ENCODE measurements around the gene CTNS.
A peak's percentile ranks its signal among the peaks of the same experiment; 100 is the strongest.

Gene CTNS

DNA sequence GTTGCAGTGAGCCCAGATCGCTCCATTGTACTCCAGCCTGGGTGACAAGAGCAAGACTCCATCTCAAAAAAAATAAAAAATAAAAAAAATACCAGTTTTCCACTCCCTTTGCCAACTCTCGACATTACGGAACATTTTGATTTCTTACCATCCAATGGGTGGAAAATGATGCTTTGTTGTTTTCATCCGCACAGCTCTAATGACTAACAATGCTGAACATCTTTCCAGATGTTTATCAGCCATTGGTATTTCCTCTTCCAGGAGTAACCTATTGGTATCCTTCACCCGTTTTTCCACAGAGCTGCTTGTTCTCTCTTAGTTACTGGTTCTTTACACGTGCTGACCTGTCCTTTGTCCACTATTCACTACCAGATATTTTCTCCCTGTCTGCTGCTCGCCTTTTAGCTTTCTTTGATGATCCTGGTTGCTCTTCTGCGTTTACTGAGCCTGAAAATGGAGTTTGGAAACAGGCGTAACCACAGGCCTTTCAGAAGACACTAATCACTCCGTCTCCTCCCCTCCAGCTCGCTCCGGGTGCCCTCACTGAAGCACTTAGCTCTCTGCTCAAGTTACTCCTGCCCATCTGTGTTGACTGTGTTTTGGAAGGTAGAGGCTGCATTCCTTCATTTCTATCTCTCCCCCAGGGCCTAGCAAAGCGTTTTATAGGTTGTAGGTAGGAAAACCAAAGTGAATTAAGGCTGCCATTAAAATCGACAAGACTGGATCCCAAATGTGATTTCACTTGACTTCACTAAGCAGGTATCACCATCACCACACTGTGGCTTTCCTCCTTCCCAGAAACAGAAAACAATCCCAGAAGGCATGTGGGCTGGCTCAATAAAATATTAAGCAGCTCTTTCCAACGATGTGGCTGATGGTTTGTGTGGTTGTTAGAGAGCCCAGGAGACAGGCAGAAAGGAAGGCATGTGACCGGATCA is 9.5 kb upstream of the CTNS start:
- DNase-seq (ENCODE audit: low spot score), result no peak

DNA sequence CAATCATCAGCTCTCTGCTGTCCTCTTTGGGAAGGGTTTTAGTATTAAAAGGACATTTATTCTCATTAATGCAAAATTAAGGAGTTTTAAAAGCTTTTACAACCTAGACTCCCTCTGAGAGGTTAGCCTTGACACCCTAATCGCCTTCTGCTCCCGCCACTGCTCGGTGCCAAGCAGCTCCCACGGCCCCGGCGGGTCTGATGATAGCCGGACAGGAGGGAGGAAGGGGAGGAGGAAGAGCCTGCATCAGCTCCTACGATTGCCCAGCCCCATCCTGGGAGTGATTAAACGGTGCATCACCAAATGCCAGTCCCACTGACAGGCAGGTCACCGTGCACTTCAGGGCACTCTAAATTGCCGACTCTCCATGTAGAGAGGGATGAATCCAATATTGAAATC is 8.8 kb upstream of the CTNS start:
- no peak for DNase-seq (ENCODE audit: low spot score)

DNA sequence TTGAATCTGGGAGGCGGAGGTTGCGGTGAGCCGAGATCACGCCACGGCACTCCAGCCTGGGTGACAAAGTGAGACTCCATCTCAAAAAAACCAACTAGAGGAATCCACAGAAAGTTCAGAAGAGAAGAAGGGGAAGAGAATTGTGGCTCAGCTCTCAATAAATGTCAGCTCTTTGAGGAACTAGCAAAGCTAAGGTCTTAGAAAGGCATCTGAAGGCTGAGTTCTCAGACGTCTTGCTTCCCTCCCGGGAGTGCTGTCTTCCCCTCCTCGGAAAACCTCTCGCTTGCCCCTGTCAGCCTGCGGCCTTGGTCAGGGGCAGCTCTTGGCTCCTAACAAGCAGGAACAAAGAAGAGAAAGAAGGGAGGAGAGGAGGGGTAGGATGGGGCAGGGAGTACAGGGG is 5.8 kb upstream of the CTNS start:
- no peak for DNase-seq (ENCODE audit: low spot score)

DNA sequence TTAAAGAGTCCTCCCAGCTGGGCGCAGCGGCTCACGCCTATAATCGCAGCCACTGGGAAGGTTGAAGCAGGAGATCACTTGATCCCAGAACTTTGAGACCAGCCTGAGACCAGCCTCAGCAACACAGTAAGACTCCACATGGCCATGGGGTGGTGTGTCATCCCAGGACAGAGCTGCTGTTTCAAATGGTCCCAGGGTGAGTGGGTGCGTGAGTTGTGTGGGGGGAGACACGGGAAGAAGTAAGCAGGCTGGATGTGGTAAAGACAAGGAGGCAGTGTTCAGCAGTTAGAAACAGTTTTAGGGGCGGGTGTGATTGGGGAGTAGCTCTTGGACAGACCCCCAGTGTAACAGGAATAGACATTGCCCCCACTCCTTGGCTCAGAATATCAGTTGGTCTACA is 4.3 kb upstream of the CTNS start:
- DNase-seq (ENCODE audit: low spot score), result no peak

DNA sequence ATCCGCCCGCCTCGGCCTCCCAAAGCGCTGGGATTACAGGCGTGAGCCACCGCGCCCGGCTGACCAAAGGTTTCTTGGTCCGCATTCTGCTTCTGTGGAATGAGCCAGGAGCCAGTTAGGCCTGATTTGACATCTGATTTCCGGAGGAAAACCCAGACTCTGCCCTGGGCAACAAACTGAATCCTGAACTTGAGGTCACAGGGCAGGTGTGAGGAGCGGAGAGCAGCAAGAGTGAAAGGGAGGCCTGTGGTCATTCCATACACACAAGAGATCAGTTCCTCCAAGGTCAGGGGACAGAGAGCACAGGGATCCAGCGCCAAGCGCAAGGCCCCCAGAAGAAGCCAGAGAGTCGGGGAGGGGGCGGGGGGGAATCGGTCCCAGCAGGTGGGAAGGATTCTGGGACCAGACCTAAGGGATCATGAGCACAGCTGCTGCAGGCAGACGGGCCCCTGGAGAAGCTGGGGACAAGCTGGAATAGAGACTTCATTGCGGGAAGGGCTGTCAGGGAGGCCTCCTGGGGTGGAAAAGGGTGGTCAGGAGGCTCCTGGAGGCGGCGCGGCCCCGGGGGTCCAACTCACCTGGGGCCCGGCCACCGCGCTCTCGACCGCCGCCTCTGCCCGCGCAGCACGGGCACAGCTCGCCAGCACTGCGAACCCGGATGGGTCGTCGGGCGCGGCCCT is 946 bp upstream of the CTNS start:
- no peak for DNase-seq (ENCODE audit: low spot score)

DNA sequence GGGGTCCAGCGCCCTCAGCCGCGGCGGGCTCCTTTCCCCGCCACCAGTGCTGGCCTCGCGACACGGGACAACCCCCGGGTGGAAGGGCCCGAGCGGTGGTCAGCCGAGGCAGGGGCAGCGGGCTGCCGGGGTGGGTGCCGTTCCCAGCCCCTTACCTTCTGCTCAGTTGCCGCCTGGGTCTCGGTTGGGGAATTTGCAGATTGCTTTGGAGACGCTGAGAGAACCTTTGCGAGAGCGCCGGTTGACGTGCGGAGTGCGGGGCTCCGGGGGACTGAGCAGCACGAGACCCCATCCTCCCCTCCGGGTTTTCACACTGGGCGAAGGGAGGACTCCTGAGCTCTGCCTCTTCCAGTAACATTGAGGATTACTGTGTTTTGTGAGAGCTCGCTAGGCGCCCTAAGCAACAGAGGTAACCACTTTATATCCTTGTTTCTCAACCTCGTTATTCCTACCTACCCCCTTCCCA is 381 bp downstream of the CTNS start:
- DNase-seq (ENCODE audit: low spot score), result peak; percentile 42

DNA sequence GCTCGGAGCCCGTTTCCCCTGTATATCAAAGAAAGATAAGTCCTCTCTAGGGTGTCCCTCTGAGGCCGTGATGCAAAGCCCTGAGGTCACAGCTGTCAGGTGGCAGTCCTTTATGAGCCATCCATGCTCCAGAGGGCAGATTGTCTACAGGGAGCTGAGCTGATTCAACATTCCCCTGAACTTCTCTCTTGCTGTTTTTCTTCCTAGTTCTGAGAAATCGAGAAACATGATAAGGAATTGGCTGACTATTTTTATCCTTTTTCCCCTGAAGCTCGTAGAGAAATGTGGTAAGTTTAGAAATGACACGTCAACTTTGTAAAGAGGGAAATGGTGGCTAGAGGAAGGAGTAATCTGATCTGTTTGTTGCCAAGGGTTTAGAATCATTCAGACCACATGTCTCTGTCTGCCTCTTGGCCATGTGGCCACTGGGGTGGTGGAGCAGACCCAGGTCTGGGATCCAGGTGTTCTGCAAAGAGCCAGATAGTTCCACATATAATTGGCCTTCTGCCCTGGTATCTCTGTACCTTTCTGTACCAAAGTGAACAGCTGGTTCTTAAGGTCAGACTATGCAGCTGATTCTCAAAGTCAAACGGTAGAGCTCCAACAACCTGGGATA is 3.5 kb downstream of the CTNS start:
- no peak for DNase-seq (ENCODE audit: low spot score)

DNA sequence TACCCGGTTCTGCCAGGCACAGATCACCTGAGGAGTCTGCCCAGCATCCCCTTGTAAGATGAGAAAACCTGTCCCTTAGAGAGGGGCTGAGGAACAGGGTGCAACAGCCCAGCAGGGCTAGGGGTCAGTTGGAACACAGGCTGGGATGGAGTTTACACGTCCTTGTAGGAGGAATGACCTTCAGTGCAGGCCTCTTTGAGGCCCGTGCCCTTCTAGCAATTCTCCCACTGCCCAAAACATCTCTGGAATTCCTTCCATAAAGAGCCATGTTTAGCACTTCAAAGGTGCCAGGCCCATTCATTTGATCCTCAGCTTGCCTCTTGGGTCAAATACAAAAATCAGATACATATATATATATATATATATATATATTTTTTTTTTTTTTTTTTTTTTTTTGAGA is 4.5 kb downstream of the CTNS start:
- no peak for DNase-seq (ENCODE audit: low spot score)

DNA sequence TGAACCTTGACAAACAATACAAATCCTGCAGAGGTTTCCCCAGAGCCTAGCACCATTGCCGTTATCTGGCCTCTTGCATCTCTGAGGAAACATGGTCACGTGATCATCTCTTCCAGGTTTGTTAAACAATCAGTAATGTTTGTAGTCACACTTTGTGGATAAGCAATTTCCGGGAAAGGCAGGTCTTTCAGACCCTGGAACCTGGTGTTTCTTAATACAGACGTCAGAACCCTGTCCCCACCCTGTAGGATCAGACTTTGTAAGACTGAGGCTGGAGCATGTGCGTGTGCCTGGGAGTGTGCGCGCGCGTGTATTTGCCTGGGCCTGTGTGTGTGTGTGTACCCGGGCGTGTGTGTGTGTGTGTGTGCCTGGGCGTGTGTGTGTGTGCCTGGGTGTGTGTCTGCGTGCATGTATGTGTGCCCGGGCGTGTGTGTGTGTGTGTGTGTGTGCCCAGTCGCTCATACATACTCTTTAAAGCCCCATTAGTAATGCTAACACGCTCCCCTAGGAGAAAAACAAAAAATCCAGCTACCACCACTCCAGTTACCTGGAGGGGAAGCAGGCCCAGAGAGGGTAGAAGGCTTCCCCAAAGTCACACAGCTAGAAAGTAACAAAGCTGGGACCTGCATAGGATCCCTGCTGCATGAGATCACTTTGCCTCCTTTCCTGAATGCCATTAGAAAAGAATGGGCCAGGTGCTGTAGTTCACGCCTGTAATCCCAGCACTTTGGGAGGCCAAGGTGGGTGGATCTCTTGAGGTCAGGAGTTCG is 5.3 kb downstream of the CTNS start:
- DNase-seq (ENCODE audit: low spot score), result no peak

DNA sequence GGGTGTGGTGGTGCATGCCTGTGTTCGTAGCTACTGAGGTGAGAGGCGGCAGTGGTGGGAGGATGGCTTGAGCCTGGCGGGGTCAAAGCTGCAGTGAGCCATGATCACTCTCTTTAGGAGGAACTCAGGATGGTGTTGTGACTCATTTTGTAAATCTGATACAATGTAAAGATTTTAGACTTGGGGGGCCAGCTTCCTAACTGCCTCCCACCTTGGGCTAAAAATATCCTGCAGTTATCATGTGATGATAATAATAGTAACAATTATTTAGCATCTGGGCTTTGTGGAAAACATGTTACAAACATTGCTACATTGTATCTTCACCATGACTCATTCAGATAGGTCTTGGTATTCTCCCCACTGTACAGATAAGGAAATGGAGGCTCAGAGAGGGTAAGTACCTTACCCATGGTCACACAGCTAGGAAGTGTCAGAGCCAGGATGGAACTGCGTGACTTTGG is 7.4 kb downstream of the CTNS start:
- no peak for DNase-seq (ENCODE audit: low spot score)

DNA sequence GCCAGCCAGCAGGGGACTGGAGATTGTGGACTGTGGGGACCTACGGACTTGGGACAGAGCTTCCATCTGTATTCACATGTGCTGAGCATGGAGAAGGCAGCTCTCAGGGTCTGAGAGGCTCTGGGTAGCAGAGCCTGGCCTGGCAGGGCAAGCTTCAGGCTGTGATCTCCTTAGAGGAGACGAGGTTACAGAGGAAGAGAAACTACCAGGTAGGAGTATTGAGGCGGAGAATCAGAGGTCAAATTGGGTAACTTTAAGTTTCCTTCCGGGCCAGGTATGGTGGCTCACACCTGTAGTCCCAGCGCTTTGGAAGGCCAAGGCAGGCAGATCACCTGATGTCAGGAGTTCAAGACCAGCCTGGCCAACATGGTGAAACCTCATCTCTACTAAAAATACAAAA is 8.8 kb downstream of the CTNS start:
- DNase-seq (ENCODE audit: low spot score), result no peak

DNA sequence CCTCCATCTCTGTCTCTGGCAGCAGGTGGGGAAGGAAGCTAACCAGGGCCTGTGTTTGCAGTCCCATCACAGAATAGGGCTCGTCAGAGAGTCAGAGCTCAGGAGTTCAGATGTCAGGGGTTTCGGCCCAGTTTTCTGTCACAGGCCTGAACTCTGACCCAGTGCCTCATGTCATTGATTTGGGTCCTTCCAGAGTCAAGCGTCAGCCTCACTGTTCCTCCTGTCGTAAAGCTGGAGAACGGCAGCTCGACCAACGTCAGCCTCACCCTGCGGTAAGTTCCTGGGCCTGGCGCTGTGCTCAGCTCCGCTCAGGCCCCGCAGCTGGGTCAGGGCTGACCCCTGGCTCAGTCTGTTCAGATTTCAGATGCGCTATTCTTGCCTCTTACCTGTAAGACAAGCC is 10.7 kb downstream of the CTNS start:
- DNase-seq (ENCODE audit: low spot score), result no peak

DNA sequence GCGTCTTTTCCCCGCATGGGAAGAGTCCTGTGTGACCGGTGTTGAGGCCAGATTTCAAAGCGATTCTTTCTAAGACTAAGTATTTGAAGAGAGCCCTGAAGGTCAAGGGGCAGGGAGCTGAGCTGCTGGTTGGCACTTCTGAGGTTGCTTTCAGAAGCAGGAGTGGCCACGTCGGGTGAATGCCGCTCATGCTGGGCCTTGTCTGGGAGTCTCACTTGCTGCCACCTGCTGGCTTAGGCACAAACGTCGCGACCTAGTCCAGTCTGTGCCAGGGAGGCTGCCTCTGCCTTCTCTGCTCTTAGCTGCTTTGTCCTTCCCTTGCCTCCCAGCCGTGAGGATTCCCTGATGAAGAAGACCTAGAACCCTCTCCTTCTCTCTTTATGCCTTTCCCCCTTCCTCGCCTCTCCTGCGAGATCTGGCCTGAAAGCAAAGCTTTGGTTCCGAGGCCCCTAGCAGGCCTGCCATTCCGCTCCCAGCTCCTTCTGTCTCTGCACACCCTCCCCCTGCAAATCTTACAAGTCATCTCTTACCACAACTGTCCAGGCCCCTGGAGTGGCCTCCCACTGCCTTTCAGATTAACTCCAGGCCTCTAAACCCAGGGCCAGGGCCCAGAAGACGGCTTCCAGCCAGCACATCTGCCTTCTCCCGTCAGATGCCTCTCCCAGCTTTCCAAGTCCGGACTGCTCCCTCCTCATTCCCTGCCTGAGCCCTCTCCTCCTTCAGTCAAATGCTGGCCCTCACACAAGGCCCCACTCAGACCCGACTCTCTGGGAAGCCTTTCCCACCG is 11.4 kb downstream of the CTNS start:
- DNase-seq (ENCODE audit: low spot score), result peak; percentile 81

DNA sequence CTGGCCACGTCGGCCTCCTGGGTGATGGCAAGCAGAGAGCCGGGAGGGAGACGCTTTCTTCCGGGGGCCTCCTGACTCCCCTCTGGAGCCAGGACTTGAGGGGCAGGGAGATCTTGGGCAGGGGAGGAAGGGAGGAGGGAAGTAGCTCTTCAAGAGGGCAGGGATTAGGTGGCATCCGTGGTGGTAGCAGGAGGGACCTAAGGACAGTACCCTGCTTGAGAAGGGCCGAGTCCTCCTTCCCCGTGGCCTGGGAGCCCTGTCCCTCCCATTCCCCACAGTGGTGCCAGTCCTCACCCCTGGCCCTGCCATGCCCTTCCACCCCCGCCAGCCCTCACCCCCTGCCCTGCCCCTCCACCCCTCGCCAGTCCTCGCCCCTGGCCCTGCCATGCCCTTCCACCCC is 19.2 kb downstream of the CTNS start:
- DNase-seq (ENCODE audit: low spot score), result no peak

DNA sequence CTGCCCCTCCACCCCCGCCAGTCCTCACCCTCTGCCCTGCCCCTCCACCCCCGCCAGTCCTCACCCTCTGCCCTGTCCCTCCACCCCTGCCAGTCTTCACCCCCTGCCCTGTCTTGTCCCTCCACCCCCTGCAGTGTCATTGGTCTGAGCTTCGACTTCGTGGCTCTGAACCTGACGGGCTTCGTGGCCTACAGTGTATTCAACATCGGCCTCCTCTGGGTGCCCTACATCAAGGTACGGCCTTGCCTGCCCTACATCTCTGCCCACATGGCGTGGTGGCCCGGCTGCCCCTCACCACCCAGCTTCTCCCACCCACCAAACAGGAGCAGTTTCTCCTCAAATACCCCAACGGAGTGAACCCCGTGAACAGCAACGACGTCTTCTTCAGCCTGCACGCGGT is 19.8 kb downstream of the CTNS start:
- no peak for DNase-seq (ENCODE audit: low spot score)

DNA sequence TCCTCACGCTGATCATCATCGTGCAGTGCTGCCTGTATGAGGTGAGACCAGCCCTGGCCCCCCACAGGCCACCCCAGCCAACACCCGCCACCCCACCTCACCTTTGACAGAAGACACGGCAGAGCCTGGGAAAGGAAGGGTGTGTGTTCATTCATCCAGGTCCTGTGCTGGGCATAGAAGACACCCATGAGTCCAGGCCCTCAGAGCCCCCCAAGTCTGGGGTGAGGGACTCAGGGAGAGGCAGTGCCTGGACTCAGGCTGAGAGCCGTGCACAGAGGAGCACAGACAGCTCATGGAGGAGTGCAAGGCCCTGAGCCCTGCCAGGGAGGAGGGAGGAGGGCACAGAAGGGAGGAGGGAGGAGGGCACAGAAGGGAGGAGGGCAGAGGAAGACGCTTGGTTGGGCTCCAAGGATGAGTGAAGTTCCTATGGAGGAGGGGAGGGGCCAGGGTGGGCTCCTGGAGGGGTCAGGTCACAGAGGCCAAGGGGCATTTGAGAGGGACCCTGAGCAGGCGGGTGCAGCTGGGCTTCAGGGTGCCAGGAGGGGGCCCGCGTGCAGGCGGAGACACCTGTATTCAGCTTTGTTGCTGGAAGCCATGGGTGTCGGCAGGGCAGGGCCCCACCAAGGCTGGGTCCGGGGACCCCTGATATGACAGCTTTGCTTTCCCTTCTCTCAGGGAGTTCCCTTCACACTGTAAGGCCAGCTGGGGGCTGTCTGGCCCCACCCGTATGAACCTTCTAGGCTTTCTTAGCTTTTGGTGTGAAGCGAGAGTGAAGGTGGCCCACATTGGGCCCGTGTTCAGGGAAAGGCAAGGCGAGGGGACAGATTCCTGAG is 20.4 kb downstream of the CTNS start:
- DNase-seq (ENCODE audit: low spot score), result no peak

DNA sequence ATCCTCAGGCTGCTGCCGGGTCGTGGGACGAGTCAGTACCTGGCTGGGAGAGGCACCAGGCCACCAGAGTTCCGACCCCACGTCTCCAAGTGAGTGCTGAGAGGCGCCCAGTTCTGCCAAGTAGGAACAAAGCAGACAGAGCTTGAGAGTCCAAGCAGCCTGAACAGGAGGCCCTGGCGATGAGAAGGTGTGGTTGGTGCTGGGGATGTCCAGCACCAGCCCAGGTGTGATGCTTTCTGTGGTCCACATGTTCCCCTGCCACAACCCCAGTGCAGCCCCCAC is 21.0 kb downstream of the CTNS start:
- no peak for DNase-seq (ENCODE audit: low spot score)

DNA sequence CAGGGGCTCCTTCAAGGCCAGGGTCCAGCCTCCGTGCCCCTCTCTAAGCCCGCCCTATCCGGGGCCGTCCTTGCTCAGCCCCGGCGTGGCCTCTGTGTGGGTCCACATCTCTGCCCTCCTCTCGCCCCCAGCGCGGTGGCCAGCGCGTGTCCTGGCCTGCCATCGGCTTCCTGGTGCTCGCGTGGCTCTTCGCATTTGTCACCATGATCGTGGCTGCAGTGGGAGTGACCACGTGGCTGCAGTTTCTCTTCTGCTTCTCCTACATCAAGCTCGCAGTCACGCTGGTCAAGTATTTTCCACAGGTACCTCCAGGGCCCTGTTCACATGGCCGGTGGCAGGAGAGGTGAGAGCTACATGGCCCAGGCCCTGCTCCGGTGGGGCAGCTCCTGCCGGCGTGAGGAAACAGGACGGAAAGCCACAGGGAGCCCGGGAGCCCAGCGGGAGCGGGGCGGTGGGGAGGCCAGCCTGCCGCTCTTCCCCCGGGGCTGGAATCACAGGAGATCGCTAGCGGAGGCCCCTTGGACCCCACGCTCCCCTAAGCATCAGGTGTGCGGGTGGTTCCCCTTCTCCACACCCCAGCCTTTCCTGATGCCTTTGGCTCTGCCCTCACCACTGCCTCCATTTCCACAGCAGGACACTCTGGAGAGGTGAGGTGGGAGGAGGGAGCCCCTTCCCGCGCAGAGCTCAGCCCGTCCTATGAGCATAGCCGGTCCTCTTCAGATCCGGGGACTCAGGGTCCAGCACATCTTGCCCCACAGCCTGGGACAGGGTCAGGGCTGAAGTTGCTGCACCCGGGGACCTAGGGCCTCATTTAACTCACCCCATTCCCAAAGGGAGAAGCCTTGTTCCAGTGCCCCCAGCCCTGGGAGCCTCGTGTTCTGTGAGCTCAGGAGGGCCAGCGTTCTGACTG is 21.6 kb downstream of the CTNS start:
- DNase-seq (ENCODE audit: low spot score), result no peak

DNA sequence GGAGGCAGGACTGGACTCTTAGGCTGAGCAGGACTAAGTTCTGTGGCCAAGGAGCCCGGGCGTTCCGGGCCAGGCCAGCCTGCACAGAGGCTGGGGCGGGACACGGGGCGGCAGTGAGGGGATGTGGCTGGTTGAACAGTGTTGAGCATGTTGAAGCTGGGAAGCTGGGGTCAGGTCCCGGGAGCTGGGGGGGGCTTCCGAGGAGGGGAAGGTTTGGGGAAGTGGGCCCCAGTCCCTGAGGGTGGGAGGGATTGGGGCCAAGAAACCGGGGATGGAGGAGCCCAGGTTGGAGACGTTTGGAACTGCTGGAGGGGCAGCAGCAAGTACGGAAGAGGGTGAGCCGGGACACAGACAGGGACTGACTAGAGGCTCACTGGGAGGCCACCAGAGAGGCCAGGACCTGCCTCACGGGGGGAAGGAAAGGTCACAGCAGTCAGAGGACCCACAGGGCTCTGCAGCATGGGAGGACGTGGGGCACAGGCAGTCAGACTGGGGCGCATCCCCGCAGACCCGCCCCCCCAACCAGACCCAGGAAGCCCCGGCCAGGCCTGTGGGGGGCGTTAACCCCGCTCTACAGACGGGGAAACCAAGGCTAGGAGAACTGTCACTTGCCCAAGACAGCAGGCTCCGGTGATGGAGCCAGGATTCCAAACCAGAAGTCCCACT is 22.4 kb downstream of the CTNS start:
- no peak for DNase-seq (ENCODE audit: low spot score)
